Adrenal gland (tissue), 12 donors: ENCODE results near the gene SESTD1. TPM values are rescaled to one million over a fixed set of nuclear protein-coding genes. Genes with fewer than 3 reads are reported as not detected.

Experiments used
- DNase-seq, 7 donors: peaks; one replicate each; pipeline ENCODE4 v3.0.0-alpha.2; 2019 to 2020
- H3K27ac ChIP-seq, 5 donors: fragments of 200-600 bp; sonication (generic) in 4 of 5; 1 replicate in 3 of 5; 2 replicates in 2 of 5; pipeline versions ENCODE4 v1.5.1 to v1.8.0; 2016 to 2020; ENCODE audit warnings: mild to moderate bottlenecking in 1 of 5
- H3K27me3 ChIP-seq: fragments of 200-600 bp; 2 replicates; pipeline ENCODE4 v1.8.0; 2021
- H3K36me3 ChIP-seq, 2 donors: fragments of 200-600 bp; replicated peaks in 1 of 2; 1 replicate in 1 of 2; 2 replicates in 1 of 2; pipeline versions ENCODE4 v1.5.1 to v1.8.0; 2018 to 2022
- H3K4me1 ChIP-seq, 2 donors: fragments of 200-600 bp; replicated peaks in 1 of 2; 1 replicate in 1 of 2; 2 replicates in 1 of 2; pipeline versions ENCODE4 v1.5.1 to v1.8.0; 2018 to 2021
- H3K4me3 ChIP-seq, 4 donors: fragments of 200-600 bp; sonication (generic) in 3 of 4; one replicate each; pipeline ENCODE4 v1.5.1; 2016 to 2018
- H3K9me3 ChIP-seq, 3 donors: fragments of 200-600 bp; sonication (generic) in 1 of 3; replicated peaks in 1 of 3; 1 replicate in 2 of 3; 2 replicates in 1 of 3; pipeline versions ENCODE4 v1.5.1 to v1.8.0; 2016 to 2021
- CTCF ChIP-seq, 6 experiments: fragments of 450-650 bp in 4 of 6; fragments of 200-600 bp in 2 of 6; sonication (generic) in 1 of 6; IDR thresholded peaks; 1 replicate in 5 of 6; 2 replicates in 1 of 6; pipeline versions ENCODE4 v1.5.1 to v1.8.0; 2016 to 2021; ENCODE audit warnings: antibody characterized with exemption in 6 of 6, mild to moderate bottlenecking in 2 of 6, moderate library complexity in 1 of 6
- POLR2A ChIP-seq, 2 donors: fragments of 450-650 bp; IDR thresholded peaks; one replicate each; pipeline ENCODE4 v1.6.1; 2017; ENCODE audit warnings: antibody characterized with exemption in 2 of 2, mild to moderate bottlenecking in 2 of 2, moderate library complexity in 1 of 2
- WGBS, 4 donors: extraction: QIAGEN DNeasy Blood & Tissue Kit in 2 of 4; methylation state at CpG; one replicate each; pipeline versions ENCODE4 v1.1.5 to v1.1.7; 2013 to 2017; 5-methylcytosine and 5-hydroxymethylcytosine counted together
- intact Hi-C, 2 donors: fragments of 100-400 bp; cut with DNase I; formaldehyde crosslinking; loops; one replicate each; pipeline versions ENCODE4 v1.14.1 to v1.15.0; 2022 to 2023
- polyA plus RNA-seq, 3 donors: library from polyadenylated mRNA; stranded (reverse); fragments of 200-250 nt in 2 of 3; fragments of 350-450 nt in 1 of 3; fragmentation: Illumina TruSeq in 1 of 3; extraction: RNeasy Lipid Tissue Mini Kit (QIAGEN cat#74804) in 1 of 3; gene quantifications; one replicate each; pipeline ENCODE4 v1.2.3, GENCODE V29; 2013 to 2014
- total RNA-seq, 9 donors: library from RNA; depleted of rRNA in 4 of 9; stranded (reverse); fragments of >200 nt in 4 of 9; fragments of 120-200 nt in 1 of 9; fragmentation: NEBNext Ultra II Directional in 1 of 9; extraction: Animal tissue kit (Norgen Biotek cat#: 25700) in 1 of 9; gene quantifications; one replicate each; pipeline versions ENCODE4 v1.1.0 to v1.2.4, GENCODE V29; 2013 to 2023
- donor health status: healthy with polysubstance abuse.
- donor health status: Bipolar disorder and iron deficiency.
- donor health status: DM: yes; HTN: yes; CAD: no.
- donor health status: DM: no; HTN: no; CAD: no.
- donor health status: DM: no; HTN: no; CAD: no.
- donor health status: DM: yes; HTN: yes; CAD: no.

SESTD1 gene
- total and polyA plus RNA-seq, 12 donors, result 4.7 to 28.2 (median 14.8) TPM

DNA sequence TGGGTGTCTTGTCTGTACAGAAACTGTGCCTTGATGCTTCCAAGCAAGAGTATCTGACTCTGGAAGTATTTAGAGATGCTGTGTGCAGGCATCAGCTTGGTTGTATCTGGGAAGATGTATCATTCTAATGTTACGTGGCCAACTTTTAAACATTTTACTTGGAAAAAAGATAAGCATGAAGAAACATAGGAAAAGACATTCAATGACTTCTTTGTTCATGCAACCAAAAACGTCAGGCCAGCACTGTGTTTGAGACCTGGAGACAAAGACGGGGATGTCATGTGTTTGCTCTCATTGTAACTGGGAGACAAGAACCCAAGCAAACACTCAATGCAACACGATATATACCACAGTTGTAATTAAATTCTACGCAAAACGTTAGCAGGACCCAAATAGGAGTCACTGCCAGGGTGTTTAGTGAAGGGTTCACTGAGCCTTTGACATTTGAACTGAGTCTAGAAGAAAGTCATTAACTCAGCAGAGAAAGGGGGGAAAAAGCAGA lies 8.9 kb upstream of the SESTD1 start:
- no peak overlapping the region for H3K27ac ChIP-seq
- TF ChIP-seq CTCF (IDR thresholded peaks at IDR 0.05) (no peak), POLR2A (IDR thresholded peaks at IDR 0.05) (no peak)
- H3K36me3 ChIP-seq, result no peaks in the 10 kb centered on the region
- DNase-seq, result no peak
- no peaks in the 10 kb centered on the region for H3K9me3 ChIP-seq
- no peaks in the 10 kb centered on the region for H3K27me3 ChIP-seq
- no peaks in the 10 kb centered on the region for H3K4me1 ChIP-seq
- H3K4me3 ChIP-seq, result no peak overlapping the region
- WGBS, 4 donors, result 82 to 89% (median 84%) methylated on average over 6 of the region's 6 CpGs
- intact Hi-C loops, result no loop called here

DNA sequence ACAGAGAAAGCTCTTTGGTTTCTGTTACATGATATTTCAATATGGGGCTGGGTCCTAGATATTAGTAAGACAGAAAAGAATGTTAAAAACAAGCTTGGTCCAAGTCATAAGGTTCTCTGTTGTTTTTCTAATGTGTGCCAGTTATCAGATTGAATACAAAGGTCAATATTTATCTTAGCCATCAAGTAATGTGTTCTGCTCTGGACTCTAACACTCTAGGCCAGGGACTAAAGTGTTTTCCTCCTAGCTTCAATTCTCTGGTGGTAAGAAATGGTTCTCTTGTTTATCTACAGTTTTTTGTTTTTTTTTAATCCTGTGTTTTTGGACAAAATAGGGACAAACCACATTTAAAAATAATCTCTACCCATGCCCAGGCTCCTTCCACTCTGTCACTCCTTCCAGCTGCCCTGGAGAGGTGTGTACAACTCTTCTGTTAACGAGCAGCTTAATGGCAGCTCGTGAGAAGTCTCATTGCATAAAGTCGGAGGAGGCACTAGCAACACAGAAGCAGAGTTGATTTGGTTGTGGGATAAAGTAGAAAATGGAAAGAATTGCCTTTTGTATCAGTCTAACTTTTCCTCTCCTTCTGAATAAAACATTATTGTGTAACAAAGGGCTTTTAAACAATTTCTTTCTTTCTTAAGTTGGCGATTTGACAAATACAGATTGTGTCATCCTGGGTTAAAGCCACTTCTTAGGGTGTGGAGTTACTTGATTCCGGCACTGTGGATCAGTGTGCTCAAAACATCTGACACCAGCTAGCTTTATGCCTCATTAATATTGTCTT lies 8.0 kb upstream of the SESTD1 start:
- TF ChIP-seq POLR2A (IDR thresholded peaks at IDR 0.05) (no peak), CTCF (IDR thresholded peaks at IDR 0.05) (no peak)
- Histone ChIP-seq H3K4me1 (no peaks in the 10 kb centered on the region), H3K36me3 (no peaks in the 10 kb centered on the region), H3K9me3 (no peaks in the 10 kb centered on the region), H3K4me3 (no peak overlapping the region), H3K27me3 (no peaks in the 10 kb centered on the region), H3K27ac (no peak overlapping the region)
- no peak for DNase-seq
- intact Hi-C loops, result no loop called here
- WGBS, 4 donors, result 62 to 74% (median 72%) methylated on average over 5 of the region's 5 CpGs

DNA sequence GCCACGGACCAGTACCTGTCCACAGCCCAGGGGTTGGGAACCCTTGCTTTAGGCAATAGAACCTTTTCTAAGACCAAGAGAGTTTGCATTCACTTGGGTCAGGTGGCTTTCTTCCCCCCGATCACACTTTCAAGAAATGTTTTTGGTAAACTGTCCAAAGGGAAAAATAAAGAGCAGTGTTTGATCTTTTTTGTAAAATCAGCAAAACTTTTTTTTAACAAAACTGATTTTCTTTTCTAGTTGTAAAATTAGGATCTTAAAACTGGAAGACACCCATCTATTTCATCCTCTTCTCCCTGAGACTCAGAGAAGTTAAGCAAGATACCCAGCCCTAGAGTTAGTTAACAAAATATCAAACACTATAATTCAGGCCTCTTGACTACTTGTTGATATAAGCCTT lies 6.1 kb upstream of the SESTD1 start:
- H3K9me3 ChIP-seq, result no peaks in the 10 kb centered on the region
- H3K4me1 ChIP-seq, result no peaks in the 10 kb centered on the region
- 89 to 92% (median 91%) methylated on average over 2 of the region's 2 CpGs for WGBS, 4 donors
- TF ChIP-seq CTCF (IDR thresholded peaks at IDR 0.05), result no peak
- TF ChIP-seq POLR2A (IDR thresholded peaks at IDR 0.05), result no peak
- H3K36me3 ChIP-seq, result no peaks in the 10 kb centered on the region
- H3K27ac ChIP-seq, result no peak overlapping the region
- intact Hi-C loops, result no loop called here
- H3K27me3 ChIP-seq, result no peaks in the 10 kb centered on the region
- DNase-seq, result no peak
- no peak overlapping the region for H3K4me3 ChIP-seq

DNA sequence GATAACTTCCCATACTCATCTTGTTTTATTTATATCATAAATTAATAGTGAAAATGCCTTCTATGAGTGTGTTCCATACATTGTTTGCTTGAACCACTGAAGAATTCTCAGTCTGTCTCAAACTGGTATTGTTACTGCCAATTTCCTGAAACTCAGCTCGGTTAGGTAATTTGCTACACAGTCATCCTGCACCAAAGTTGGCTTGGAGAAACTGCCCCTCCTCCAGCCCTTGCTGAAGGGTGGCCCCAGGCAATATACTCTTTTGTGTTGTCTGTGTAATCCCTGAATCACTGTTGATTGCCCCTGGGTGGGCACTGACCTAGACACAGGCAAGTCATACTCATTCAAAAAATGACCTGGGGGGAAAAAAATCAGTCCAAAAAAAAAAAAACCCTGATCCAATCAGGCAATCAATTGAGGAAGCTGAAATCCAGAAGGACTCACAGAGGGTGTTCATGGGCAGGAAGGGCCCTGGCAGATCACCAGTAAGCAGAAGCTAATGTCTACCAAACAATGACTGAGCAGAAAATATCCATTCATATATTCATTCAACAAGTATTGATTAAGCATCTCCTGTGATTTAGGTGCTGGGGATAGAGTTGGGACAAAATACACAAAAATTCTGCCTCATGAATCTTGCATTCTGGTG lies 3.8 kb upstream of the SESTD1 start:
- whole genome bisulfite sequencing, 4 donors, result 48 to 73% (median 54%) methylated on average over 1 of the region's 1 CpG
- H3K27me3 ChIP-seq, result no peaks in the 10 kb centered on the region
- DNase-seq, result peak in 3 of 7 donors; percentile 11 to 35 (median 26)
- peak overlapping the region in 2 of 5 donors; percentile 6 to 44 for H3K27ac ChIP-seq
- intact Hi-C loops, result no loop called here
- H3K36me3 ChIP-seq, result no peaks in the 10 kb centered on the region
- TF ChIP-seq POLR2A (IDR thresholded peaks at IDR 0.05) (no peak), CTCF (IDR thresholded peaks at IDR 0.05) (no peak)
- peaks cover 0 to under 1% of the 10 kb centered on the region in 2 donors for H3K4me1 ChIP-seq
- H3K4me3 ChIP-seq, result no peak overlapping the region
- no peaks in the 10 kb centered on the region for H3K9me3 ChIP-seq
